K562 (cell line): ENCODE measurements around the gene NUDT6. TPM values are rescaled to one million over a fixed set of nuclear protein-coding genes. Genes with fewer than 3 reads are reported as not detected.

ENCODE experiments used
- ATAC-seq: fragments of 200-7000 bp; cut with Tn5 transposase; 3 replicates; pipeline ENCODE4 v1.9.1; 2020; ENCODE audit warnings: moderate library complexity
- BruUV-seq: library from RNA; stranded (reverse); fragments of 400-500 nt; replicated peaks from 2 replicates; lab custom pipeline; 2021; lab: Mats Ljungman, UMichigan
- CTCF ChIA-PET: fragments of 300-600 bp; formaldehyde crosslinking; extraction: SDS; loops from one replicate; lab custom pipeline; 2021; ENCODE audit warnings: low intra/inter-chr PET ratio; lab: Yijun Ruan, JAX
- POLR2A ChIA-PET: fragments of 300-600, 350-650 bp; sonication (Branson Sonifier 250); formaldehyde crosslinking; extraction: SDS; loops from one replicate; lab custom pipeline; 2021; ENCODE audit warnings: antibody characterized with exemption, inconsistent platforms; lab: Yijun Ruan, JAX
- DNase-seq, 4 experiments: peaks; one replicate each; pipeline versions ENCODE4 v3.0.0 to v3.0.0-alpha.2; 2011 to 2018; ENCODE audit warnings: low spot score in 3 of 4, mixed read lengths in 3 of 4; ENCODE audit errors: extremely low read depth in 1 of 4
- FAIRE-seq: peaks from 2 replicates; lab custom pipeline; 2011; peaks lifted over from hg19 to GRCh38; lab: Jason Lieb, UNC
- H2AFZ ChIP-seq: 2 replicates; pipeline ENCODE4 v1.6.0; 2011; ENCODE audit warnings: low read depth, low read length, control low read depth, inconsistent platforms
- H3K27ac ChIP-seq: fragments of 200-600 bp; 3 replicates; pipeline ENCODE4 v1.8.0; 2011; ENCODE audit warnings: low read depth, mild to moderate bottlenecking, control low read depth, inconsistent platforms, low read length, moderate library complexity, mixed read lengths; ENCODE audit errors: extremely low read depth
- H3K27me3 ChIP-seq, 2 experiments: fragments of 300-600 bp in 1 of 2; 2 replicates in 1 of 2; 3 replicates in 1 of 2; pipeline versions ENCODE4 v1.6.0 to v1.8.0; 2011; ENCODE audit warnings: inconsistent platforms in 2 of 2, low read length in 2 of 2, mild to moderate bottlenecking in 1 of 2, mixed read lengths in 1 of 2, moderate library complexity in 1 of 2; ENCODE audit not compliant: control insufficient read depth in 2 of 2, insufficient read depth in 2 of 2
- H3K36me3 ChIP-seq: fragments of 300-600 bp; 3 replicates; pipeline ENCODE4 v1.8.0; 2011; ENCODE audit warnings: mild to moderate bottlenecking, low read length, inconsistent platforms; ENCODE audit not compliant: control insufficient read depth, insufficient read depth
- H3K4me1 ChIP-seq, 2 experiments: fragments of 200-600 bp in 1 of 2; replicated peaks in 1 of 2; 2 replicates in 1 of 2; 3 replicates in 1 of 2; pipeline versions ENCODE4 v1.5.1 to v1.8.0; 2011; ENCODE audit warnings: inconsistent platforms in 2 of 2, low read length in 2 of 2, mild to moderate bottlenecking in 1 of 2, mixed read lengths in 1 of 2, moderate library complexity in 1 of 2; ENCODE audit not compliant: control insufficient read depth in 2 of 2, insufficient read depth in 2 of 2
- H3K4me2 ChIP-seq: 2 replicates; pipeline ENCODE4 v1.6.1; 2011; ENCODE audit warnings: low read length, control low read depth, inconsistent platforms, mixed read lengths; ENCODE audit not compliant: insufficient read depth
- H3K4me3 ChIP-seq: fragments of 200-600 bp; sonication (generic), shearing (Covaris generic); 2 replicates; pipeline ENCODE4 v1.5.1; 2016; ENCODE audit warnings: control low read depth, inconsistent platforms
- H3K79me2 ChIP-seq: fragments of 200-600 bp; 3 replicates; pipeline ENCODE4 v1.8.0; 2011; ENCODE audit warnings: low read length, inconsistent platforms; ENCODE audit not compliant: control insufficient read depth, insufficient read depth
- H3K9ac ChIP-seq, 2 experiments: 2 replicates each; pipeline versions ENCODE4 v1.6.0 to v1.6.1; 2011; ENCODE audit warnings: low read depth in 2 of 2, low read length in 2 of 2, control low read depth in 1 of 2, inconsistent platforms in 1 of 2, mild to moderate bottlenecking in 1 of 2, mixed read lengths in 1 of 2; ENCODE audit not compliant: insufficient read depth in 1 of 2
- H3K9me1 ChIP-seq: one replicate; pipeline ENCODE4 v1.6.0; 2011; ENCODE audit warnings: inconsistent platforms, mild to moderate bottlenecking, low read length, moderate library complexity; ENCODE audit not compliant: control insufficient read depth, insufficient read depth
- H3K9me3 ChIP-seq: replicated peaks from 2 replicates; pipeline ENCODE4 v1.5.1; 2011; ENCODE audit warnings: low read depth, low read length, inconsistent platforms; ENCODE audit not compliant: control insufficient read depth, insufficient read depth
- H4K20me1 ChIP-seq: replicated peaks from 2 replicates; pipeline ENCODE4 v1.6.1; 2011; ENCODE audit warnings: low read length, inconsistent platforms, mixed read lengths; ENCODE audit not compliant: control insufficient read depth, insufficient read depth
- ETV1 ChIP-seq: fragments of 450-650 bp; conservative IDR thresholded peaks from 2 replicates; pipeline ENCODE4 v1.6.1; 2016; ENCODE audit warnings: missing genetic modification characterization, control low read depth, low read depth, missing compliant biosample characterization
- POLR2A ChIP-seq: fragments of 450-650 bp; conservative IDR thresholded peaks from 2 replicates; pipeline ENCODE4 v1.6.1; 2016
- RAD21 ChIP-seq, 2 experiments: fragments of 250-450 bp in 1 of 2; fragments of 450-650 bp in 1 of 2; sonication (Bioruptor Pico) in 1 of 2; formaldehyde crosslinking in 1 of 2; IDR thresholded peaks in 1 of 2; conservative IDR thresholded peaks in 1 of 2; 2 replicates each; pipeline versions ENCODE4 v1.4.0 to v1.8.0; 2020 to 2022; ENCODE audit warnings: mild to moderate bottlenecking in 2 of 2, moderate library complexity in 1 of 2
- REST ChIP-seq, 2 experiments: fragments of 450-650 bp; formaldehyde crosslinking in 1 of 2; IDR thresholded peaks; 2 replicates each; pipeline versions ENCODE4 v1.4.0 to v1.6.1; 2014 to 2020; ENCODE audit warnings: mild to moderate bottlenecking in 2 of 2, borderline replicate concordance in 1 of 2, low read depth in 1 of 2
- ZNF24 ChIP-seq: fragments of 450-650 bp; IDR thresholded peaks from 2 replicates; pipeline ENCODE4 v1.6.1; 2016
- WGBS: fragments of 100-300 bp; shearing (Covaris generic); methylation state at CpG from one replicate; pipeline ENCODE4 v1.1.6; 2016; ENCODE audit warnings: low coverage, mixed read lengths; ENCODE audit not compliant: insufficient coverage; ENCODE audit errors: missing lambda C conversion rate; 5-methylcytosine and 5-hydroxymethylcytosine counted together
- in situ Hi-C: fragments of 300-500 bp; cut with MboI; formaldehyde crosslinking; loops from 4 replicates; pipeline ENCODE4 v1.15.0; 2018; ENCODE audit warnings: inconsistent platforms, mixed read lengths
- intact Hi-C: fragments of 100-400 bp; cut with micrococcal nuclease; formaldehyde crosslinking; loops from 2 replicates; pipeline ENCODE4 v1.14.2; 2022
- polyA plus RNA-seq, 8 experiments: library from polyadenylated mRNA; depleted of rRNA in 4 of 8; stranded (reverse) in 5 of 8; unstranded in 3 of 8; fragments of >200 nt; fragmentation: Nextera tagmentation in 2 of 8; fragmentation: Illumina TruSeq in 1 of 8; extraction: Ambion mirVana in 2 of 8; extraction: Trizol in 1 of 8; gene quantifications; 2 replicates each; pipeline versions ENCODE4 v1.2.1 to v1.2.3, GENCODE V29; 2011 to 2014; ENCODE audit warnings: inconsistent platforms in 1 of 8, missing spikeins in 1 of 8
- total RNA-seq, 7 experiments: library from RNA; depleted of rRNA in 6 of 7; stranded (reverse); fragments of >200 nt in 6 of 7; fragmentation: Illumina TruSeq in 2 of 7; extraction: Trizol in 2 of 7; gene quantifications; 2 replicates each; pipeline versions ENCODE4 v1.2.1 to v1.2.3, GENCODE V29; 2011 to 2021; ENCODE audit warnings: low replicate concordance in 1 of 7

Gene NUDT6
- total and polyA plus RNA-seq, 9 of the 15 experiments (the other 6 are each of a cell fraction or from before 2014, with no cell fraction given) = 9.4 to 18.1 (median 13.4) TPM

DNA sequence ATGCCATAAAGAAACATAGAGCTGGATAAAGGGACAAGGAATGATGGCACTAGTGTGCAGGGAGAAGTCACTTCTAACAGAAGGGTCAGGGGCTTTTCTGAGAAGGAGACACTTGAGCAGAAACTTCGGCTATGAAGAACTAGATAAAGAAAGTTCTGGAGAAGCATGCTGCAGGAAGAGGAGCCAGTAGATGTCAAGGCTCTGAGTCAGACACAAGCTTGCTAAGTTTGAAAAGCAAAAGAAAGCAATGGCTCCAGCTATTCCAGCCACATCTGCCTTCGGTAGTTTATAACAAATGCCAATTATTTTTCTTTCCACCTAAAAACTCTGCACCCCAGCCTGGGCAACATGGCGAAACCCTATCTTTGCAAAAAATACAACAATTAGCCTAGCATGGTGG lies 7.5 kb downstream of the NUDT6 start:
- H3K27ac ChIP-seq = no peak overlapping the region
- no peaks in the 10 kb centered on the region for H4K20me1 ChIP-seq
- no peaks in the 10 kb centered on the region for H3K9me3 ChIP-seq
- TF ChIP-seq ETV1 = no peak
- no peak overlapping the region for H3K4me2 ChIP-seq
- H3K4me3 ChIP-seq = no peak overlapping the region
- ChIA-PET CTCF (interaction anchor here (0.7 to 2.1 kb wide), 2 partner anchors 105 to 157 kb away, joined by 3 to 8 read pairs; no protein-coding TSS in a partner anchor), POLR2A (interaction anchor here (1.0 kb wide), 1 partner anchor 9 kb away, joined by 4 read pairs; no protein-coding TSS in a partner anchor)
- H2AFZ ChIP-seq = no peak overlapping the region
- FAIRE-seq = no peak
- H3K79me2 ChIP-seq = peaks cover 3% of the 10 kb centered on the region; the same call in 1 of the 3 replicates
- no peaks in the 10 kb centered on the region for H3K4me1 ChIP-seq
- in situ Hi-C loops = loop anchor here (25.0 kb wide), 1 partner anchor 1053 kb away; the partner anchor contains the start of gene BBS7
- WGBS = 77% methylated on average over 3 of the region's 3 CpGs
- no TSS peak for BruUV-seq
- no peak for ATAC-seq
- H3K36me3 ChIP-seq = peaks cover 28% of the 10 kb centered on the region
- H3K27me3 ChIP-seq = no peaks in the 10 kb centered on the region
- no peak for DNase-seq
- intact Hi-C loops = loop anchor here (1.0 kb wide), 1 partner anchor 157 kb away; no protein-coding TSS in a partner anchor
- H3K9me1 ChIP-seq = peaks cover under 1% of the 10 kb centered on the region
- no peak overlapping the region for H3K9ac ChIP-seq

GRCh38 chr4:122914292-122914904 lies 8.0 kb downstream of the NUDT6 start:
- Histone ChIP-seq H3K27ac (no peak overlapping the region; the same call in 2 of the 3 replicates), H3K9ac (no peak overlapping the region), H3K9me1 (no peaks in the 10 kb centered on the region), H2AFZ (peak overlapping the region; percentile 20; the same call in 1 of the 2 replicates), H4K20me1 (no peaks in the 10 kb centered on the region), H3K36me3 (peaks cover 28% of the 10 kb centered on the region; the same call in 2 of the 3 replicates), H3K4me1 (no peaks in the 10 kb centered on the region), H3K4me3 (no peak overlapping the region), H3K9me3 (no peaks in the 10 kb centered on the region), H3K27me3 (no peaks in the 10 kb centered on the region), H3K4me2 (no peak overlapping the region), H3K79me2 (no peaks in the 10 kb centered on the region)
- ChIA-PET POLR2A (interaction anchor here (0.6 to 1.0 kb wide), 2 partner anchors 10 to 112 kb away, joined by 3 to 4 read pairs; no protein-coding TSS in a partner anchor), CTCF (interaction anchor here (0.7 to 2.1 kb wide), 3 partner anchors 104 to 312 kb away, joined by 3 to 8 read pairs (median 3); no protein-coding TSS in a partner anchor)
- BruUV-seq = no TSS peak
- in situ Hi-C loops (loop anchor here (25.0 kb wide), 1 partner anchor 1052 kb away; the partner anchor contains the start of gene BBS7), intact Hi-C loops (loop anchor here (1.0 kb wide), 1 partner anchor 156 kb away; no protein-coding TSS in a partner anchor)
- WGBS = 22% methylated on average over 4 of the region's 4 CpGs
- ATAC-seq = peak; percentile 88
- peak in 1 of 4 experiments; percentile 35 for DNase-seq
- FAIRE-seq = peak; percentile 65
- TF ChIP-seq POLR2A = no peak
- TF ChIP-seq RAD21 (CRISPR knock-in tag; conservative IDR thresholded peaks at IDR 0.05 in 1 of 2, IDR thresholded peaks at IDR 0.05 in 1 of 2) = peak; percentile 69 to 77
- no peak for TF ChIP-seq ZNF24
- peak; percentile 76; the same call in 1 of the 2 replicates for TF ChIP-seq REST (IDR thresholded peaks at IDR 0.05; ENCODE audit: borderline replicate concordance)
- no peak for TF ChIP-seq REST (CRISPR knock-in tag; IDR thresholded peaks at IDR 0.05; ENCODE audit: low read depth)
